Activated CD4-positive, alpha-beta T cell treated with anti-CD3 and anti-CD28 coated beads for 4 hours (primary cell): ENCODE data around the gene NPTXR.
"Not testable (repeated sequence)": the region's sequence is repeated elsewhere in the genome, so short reads cannot be mapped to it uniquely, and the experiment has no call there.

Experiments used
- DNase-seq, 2 donors: peaks; one replicate each; pipeline ENCODE4 v3.0.0-alpha.2; 2020

NPTXR gene

DNA sequence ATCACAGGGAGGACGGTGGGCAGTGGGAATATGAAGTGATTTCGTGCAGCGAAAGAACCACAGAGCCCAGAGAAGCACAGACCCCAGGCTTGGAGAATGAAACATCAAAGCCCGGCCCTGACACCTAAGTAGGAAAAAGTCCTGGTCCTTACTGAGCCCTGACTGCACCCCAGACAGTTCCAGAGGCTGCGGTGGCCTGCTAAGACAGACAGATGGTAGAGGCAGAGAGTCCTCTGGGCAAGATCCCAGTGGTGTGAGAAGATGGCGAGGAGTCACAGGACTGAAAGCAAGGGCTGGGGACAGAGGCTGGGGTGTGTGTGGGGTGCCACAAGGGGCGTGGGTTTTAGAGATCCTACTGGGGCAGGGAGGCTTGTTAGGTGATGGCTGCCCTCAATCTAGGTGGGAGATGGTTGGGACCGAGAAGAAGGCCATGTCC is 24.5 kb upstream of the NPTXR start:
- DNase-seq, result no peak

DNA sequence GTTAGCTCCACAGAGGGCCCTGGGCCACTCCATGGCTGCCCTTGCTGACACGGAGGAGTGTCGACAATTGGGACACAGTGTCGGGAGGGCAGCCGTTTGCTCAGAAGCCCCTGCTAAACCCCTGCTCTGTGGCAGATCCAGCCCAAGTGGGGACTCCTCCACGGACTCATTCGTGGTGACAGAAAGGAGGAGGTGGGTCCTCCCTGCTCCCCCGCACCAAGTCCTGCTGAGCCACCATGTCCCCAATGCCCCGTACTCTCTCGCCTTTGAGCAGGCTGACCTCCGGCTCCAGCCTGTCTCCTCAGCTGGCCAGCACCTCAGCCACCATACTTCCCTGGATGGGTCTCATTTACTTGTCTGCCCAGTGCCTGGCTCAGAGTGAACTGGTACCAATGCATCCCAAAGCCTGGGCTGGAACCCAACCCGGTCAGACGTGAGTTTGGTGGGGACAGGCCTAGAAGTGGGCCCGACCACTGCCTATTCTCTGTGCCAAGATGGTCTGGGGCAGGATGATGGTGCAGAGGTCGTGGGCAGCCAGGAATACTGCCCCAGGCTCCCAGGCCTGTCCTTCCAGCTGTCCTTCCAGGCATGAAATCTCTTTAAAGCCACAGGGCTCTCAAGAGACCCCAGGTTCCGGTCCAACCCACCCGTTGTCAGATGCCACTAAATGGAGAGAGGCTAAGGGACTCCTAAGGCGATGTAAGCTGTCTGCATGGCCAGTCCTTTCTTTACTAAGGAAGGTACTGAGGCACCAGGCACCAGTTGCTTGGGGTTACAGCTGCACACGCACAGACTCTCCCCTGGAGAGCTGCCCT is 23.9 kb upstream of the NPTXR start:
- DNase-seq, result no peak

DNA sequence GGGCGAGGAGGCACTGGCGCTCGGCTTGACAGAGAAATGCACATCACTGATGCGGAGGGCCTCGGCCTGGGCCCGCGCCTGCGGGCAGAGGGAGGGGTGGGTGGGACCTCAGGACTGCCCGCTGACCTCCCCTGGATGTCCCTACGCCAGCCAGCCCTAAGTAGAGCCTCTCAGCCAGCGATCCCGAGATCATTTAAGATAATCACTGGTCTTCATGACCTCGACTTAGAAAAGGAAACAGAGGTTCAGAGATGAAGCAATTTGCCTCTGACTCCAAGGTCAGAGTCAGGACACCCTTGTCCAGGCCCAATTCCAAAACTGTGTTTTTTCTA is 23.3 kb upstream of the NPTXR start:
- no peak for DNase-seq

DNA sequence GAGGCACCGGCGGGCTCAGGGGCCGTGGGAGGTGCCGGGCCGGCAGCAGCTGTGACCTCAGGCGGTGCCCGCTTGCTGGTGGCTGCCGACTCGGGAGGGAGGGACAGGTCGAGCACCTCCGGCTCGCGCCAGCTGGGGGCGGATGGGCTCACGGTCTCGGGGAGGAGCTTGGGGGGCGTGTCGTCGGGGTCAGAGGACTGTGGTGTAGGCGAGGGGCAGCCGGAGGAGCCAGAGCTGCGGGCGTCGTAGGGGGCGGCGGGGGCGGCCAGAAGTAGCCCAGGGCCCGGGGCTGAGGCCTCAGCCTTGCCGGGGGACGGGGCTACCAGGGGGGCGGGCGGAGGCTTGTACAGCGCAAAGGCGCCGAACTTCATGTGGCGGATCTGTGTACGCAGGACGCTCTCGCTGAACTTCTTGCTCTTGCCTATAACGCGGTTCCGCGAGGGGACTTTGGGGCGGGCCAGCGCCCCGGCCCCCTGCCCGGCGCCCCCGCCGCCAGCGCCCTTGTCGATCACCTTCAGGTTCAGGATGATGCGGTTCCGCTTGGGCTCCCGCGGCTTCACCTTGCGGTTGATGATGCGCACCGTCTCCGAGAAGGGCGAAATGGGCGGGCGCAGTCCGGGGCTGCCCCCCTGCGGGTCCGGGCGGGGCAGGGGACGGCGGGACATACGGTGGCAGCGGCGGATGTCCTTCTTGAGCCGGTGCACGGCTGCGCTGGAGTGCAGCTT is 22.7 kb upstream of the NPTXR start:
- no peak for DNase-seq

DNA sequence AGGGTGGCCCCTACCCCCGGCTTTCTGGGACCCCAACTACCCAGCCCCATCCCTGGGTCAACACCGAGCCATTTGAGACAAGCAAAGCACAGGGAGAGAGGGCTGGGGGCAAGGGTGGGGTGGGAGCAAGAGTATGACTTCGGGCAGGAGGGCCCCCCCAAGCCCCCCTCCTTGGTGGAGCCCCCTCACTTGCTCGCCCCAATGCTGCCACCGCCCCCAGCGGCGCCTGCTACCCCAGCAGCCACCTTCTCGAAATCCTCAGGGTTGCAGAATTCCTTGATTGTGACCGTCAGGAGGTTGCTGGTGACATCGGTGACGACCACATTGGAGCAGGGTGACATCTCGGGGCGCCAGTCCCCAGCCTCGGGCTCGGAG is 22.2 kb upstream of the NPTXR start:
- no peak for DNase-seq

DNA sequence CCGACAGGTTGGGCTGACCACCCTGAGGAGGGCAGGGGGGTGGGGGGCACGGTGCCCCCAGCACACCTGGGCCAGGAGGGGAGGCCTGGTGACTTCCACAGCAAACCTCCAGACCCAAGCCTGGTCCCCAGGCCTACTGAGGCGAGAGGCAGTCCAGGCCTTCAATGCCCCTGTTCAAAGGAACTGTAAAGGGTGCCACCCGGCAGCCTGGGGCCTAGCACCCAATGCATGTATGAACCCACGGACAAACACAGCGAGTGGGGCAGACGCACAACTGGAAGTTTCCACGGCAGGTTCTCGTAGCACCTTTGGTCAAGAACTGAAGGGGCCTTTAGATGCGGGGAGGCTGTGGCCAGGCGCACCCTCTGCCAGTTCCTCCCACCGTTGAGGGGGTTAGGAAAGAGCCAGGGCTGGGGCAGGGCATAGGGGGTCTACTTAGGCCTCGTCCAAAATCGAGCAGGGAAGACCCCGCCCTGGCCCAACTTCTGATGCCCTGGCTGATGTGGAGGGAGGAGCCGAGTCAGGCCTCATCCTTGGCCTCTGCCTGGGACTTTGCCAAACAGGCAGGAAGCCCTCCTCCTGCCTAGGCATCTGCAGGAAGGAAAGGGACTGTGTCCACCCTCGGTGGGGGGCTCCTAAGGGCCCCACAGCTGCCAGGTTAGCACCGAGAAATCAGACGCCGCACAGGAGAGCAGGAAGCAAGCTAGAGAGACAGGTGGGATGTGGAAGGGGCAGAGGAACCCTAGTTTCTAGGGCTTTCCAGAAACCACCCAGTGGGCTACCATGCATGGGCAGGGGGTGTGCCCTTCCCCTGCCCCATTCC is 21.6 kb upstream of the NPTXR start:
- DNase-seq, result no peak

DNA sequence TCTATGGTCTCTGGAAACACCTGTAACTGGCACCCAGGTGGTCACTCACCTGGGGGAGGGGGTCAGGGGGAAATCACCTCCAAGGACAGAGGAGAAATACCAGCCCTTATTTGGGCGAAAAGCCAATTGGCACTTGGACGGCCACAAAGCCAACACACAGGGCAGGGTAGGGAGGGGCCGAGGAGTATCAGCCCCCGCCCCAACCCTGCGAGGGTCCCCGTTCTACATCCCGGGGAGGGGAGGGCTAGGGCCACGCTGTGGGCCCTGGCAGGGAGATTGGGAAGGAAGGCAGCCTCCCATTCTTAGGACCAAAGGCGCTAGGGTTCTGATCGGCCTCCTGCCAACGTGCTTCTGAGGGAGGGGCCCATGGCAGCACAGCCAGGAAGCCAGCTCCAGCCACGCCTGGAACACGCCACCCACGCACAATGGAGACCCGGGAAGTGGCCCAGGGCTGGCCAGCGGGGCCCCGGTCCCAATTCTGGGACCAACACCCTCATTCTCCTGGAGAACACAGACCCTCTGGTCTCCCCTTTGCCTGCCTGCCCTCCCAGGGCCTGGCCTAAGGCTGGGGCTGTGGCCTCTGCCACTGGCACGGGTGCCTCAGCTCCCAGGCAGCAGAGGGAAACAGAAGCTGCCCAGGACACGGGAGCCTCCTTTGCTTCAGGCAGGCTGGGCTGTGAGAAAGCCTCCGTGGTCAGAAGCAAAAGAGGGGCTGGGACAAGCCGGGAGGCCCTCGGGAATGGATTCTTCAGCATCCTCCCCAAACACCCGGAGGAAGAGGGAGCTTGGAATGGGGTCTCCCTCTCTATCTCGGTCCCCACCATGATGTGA is 20.7 kb upstream of the NPTXR start:
- no peak for DNase-seq

DNA sequence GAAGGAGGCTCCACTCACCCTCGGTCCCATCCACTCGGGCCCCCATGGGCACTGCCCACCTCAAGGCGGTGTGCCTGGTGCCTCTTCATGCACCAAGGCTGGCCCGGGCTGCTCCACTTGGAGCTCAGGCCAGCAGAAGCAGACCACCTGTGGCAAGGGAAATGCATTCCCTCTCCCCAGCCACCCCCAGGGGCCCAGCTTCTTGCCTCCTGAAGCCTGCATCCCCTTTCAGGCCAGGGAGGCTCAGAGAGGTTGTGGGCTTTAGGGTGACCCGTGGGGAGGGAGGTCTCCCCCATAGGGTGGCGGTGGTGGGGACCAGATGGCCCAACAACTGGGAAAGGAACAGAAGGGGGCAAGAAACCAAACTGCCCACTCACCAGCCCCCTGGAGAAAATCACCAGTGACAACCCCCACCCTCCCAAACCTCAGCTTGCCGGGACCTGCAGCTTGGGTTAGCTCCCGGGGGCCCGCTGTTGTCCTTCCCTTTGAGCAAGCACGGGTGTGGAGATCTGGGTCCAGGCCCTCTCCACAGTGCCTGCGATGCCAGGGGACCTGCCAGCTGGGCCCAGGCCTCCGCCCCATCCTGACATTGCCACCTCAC is 19.8 kb upstream of the NPTXR start:
- DNase-seq, result no peak

DNA sequence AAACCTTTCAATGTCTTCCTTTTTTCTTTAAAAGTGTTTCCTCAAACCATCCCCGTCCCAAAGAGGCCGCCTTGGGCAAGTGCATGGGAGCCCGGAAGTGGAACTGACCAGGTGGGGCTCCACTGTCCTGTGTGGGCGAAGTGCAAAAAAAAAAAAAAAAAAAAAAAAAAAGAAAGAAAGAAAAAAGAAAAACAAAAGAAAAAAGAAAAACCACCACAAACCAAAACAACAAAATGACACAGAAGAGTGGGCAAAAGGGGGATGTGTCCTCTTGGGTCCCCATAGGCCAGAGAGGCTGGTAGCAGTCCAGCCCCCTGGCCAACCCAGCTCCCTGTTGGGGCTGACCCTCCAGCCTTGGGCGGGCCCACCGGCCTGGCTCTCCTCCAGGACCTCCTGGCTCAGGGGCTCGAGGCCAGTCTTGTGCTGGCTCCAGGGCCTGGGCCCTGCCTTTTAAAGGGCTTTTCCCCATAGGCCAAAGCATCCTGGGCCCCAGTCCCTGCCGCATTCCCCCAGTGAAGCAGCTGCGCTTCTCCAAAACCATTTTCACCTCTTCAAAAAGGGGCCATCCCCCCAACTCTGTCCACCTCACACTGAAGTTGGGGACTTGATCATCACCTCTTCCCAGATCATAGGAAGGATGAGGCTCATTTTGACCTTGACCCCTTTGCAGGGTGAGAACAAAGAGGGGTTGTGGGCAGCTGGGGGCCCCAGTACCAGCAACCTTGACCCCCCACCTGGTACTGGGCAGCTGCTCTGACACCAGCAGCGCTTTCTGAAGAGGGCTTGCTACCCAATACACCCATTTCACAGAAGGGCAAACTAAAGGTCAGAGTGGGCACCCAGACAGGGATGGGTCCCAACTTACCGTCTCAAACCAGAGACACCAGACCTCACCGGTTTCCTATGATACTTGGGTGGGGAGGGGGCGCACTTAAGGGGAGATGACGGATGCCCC is 18.8 kb upstream of the NPTXR start:
- DNase-seq, result no peak

DNA sequence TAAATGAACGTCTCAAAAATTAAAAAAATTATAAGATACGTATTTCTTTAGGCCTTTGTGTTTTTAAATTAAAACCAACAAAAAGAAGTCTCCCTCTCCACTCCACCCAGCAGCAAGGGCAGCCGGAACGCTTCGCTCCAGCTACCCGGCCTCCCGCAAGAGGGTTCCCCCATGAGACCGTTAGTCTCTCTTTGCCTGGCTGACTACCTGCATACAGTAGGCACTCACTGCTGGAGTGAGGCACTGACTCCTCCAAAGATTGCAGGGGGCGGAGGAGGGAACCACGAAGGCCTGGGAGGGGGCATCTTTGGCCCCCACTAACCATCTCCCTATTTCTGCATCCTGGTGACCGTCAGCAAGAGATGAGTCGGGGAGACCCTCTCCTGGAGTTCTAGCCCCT is 18.1 kb upstream of the NPTXR start:
- DNase-seq, result no peak

DNA sequence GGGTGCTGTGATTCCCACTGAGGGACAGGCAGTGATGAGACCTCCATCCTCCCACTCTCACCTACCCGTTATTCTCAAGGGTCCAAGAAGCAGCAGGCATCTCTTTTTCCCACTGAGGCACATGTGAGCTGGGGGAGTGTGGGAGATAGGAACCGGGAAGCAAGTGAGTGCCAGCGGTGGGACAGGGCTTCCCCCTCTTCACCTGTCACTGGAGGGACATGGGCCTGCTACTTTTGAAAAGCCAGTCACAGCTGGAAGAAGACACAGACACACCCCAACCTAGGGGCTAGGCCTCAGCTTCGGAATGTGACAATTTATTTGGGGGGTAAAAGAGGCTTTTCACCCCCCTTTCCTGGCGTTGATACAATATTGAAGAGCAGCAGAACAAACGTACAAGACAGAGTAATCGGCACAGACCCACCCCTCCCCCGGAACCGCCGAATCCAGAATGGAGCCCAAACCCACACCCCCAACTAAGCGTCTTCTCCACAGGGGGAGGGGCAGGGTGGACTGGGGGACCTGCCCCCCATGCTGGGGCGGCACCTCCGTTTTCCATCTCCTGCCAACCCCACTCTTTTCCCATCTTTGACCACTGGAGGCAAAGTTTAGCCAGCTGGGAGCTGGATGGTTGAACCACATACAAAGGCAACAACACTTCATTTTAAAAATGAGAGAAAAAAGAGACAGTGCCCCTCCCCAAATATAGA is 17.5 kb upstream of the NPTXR start:
- DNase-seq, result no peak

DNA sequence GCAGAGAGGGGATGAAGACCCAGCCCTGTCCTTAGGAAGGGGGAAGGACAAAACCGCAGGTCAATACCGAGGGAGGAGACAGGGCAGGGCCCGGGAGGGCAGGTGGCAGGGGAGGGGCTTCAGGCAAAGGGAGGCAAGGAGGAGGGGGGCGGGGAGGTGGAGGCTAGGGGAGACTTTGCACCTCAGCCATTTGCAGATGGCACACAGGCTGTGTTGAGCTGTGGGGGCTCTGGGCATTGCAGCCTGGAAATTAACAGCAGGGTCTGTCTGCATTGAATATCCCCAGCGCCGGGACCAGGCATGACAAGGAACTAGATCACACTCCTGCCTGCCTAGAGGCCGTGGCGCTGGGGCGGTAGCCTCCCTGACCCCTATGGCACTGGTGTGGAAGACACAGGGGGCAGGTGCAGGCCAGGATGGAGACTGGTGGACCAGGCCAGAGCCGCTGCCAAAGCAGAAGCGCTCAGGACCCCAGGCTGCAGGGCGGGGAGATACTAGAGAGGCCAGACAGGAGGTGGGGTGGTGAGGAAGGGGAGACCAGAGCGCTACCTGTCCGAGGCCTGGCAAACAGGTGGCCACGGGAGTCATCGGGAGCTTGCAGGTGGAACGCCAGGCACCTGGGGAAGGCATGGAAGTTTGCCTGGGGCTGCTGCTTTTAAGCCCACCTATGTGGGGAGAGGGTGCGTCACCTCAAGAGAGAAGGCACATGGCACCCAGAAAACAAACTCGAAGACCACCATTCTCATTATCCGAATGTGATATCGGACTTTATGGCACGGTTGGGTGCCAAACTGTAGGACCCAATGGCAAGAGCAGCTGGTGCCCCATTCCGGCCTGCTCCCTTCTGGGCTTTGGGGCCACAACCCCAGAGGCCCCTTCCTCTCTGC is 16.7 kb upstream of the NPTXR start:
- DNase-seq, result no peak

DNA sequence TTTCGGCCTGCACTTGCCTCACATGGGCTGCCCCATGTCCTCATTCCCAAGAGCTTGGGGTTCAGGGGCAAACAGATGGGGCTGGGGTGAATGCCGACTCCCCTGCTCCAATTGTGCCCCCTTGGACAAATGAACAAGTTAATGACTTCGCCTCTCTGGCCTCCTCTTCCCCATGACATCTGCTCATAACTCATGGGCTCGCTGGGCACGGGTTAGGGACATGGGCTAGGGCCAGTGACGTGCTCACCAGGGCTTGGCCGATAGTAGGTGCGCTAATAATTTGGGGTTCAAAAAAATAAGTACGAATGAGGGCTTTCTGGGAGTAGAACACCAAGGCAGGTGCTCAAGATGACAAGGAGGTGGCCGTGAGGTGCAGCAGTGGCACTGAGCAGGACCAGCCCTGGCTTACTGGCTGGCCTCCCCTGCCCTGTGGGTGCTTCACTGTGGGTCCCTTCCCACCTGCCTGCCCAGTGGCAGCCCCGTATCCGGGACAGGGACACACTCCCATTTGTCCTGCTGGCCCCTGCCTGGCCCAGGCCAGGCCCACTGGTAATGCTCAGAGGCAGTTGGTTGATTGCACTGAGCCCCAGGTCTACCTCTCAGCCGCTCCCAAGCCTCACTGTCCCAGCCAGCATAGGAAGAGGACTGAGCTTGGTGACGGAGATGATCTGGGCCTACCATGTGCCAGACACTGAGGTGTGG is 15.9 kb upstream of the NPTXR start:
- DNase-seq, result no peak

DNA sequence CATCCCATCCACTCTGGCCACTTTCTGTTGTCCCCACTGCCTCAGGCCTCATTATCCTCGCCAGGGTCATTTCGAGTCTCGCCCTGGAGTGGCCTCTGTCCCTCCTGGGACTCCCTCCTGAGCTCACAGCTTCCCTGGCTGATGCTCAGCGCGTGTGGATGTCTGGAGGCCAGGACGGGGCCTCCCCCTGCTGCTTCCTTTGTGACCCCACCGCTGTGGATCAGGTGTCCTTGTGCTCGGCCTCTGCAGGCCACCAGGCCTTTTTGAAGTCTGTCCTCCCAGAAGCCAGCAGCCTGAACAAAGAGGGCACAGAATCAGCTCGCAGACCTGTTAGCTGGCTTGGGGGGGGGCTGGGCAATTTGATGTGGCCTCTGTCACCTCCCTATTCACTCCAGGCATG is 14.7 kb upstream of the NPTXR start:
- no peak for DNase-seq

DNA sequence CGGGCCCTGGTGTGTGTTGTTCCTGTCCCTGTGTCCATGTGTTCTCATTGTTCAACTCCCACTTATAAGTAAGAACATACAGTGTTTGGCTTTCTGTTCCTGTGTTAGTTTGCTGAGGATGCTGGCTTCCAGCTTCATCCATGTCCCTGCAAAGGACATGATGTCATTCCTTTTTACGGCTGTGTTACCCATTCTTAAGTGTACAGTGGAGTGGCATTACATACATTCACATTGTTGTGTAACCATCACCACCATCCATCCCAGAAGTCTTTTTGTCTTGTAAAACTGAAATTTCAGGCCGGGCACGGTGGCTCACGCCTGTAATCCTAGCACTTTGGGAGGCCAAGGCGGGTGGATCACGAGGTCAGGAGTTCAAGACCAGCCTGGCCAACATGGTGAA is 10.6 kb upstream of the NPTXR start:
- DNase-seq, result not testable (repeated sequence)

DNA sequence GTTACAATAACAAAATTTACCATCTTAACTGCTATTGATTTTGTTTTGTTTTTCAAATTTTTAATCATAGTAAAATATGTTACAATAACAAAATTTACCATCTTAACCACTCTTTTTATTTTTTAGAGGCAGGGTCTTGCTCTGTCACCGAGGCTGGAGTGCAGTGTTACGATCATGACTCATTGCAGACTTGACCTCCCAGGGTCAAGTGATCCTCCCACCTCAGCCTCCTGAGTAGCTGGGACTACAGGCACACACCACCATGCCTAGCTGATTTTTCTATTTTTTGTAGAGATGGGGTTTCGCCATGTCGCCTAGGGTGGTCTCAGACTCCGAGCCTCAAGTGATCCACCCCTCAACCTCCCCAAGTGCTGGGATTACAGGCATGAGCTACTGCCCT is 10.1 kb upstream of the NPTXR start:
- not testable (repeated sequence) for DNase-seq

DNA sequence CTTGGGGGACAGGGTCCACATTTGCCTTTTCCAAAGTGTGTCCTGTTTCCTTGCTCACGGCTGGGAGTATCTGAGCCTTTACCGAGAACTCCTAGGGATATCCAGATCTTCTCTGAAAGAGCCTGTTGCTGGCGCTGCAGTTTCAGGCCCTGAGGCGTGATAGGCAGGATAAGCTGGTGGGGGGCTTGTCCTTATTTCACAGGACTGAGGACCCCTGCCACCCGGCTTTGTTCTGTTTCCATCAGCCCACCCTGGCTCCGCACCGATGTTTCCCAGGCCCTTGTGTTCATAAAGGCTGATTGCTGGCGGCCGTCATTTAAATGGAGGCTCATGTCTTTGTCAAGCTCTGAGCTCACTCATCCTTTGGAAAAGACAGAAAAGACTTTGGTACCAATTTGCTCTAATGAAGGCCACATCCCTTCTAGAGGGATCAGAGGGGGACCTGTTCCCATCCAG is 9.4 kb upstream of the NPTXR start:
- DNase-seq, result no peak

DNA sequence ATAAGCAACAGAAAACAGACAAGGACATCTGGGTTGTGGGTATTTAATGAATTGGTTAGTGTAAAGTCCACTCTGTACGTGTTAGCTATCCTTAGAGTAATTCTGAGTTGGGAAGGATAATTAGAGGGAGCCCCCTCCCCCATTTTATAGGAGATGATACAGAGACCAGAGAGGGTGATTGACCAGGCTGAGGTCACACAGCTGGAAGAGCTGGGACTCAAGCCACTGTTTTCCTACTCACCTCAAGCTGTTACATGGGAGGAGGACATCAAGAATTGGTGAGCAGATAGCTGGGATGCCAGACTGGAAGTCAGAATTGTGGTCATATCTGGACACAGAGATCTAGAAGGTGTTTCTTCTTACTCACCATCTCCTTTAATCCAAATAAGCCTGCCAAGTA is 8.7 kb upstream of the NPTXR start:
- no peak for DNase-seq
